ENCODE data around the gene ABRACL.

GRCh38 chr6:139013185-139013800, 15.3 kb upstream of the ABRACL start:
- TF ChIP-seq CTCF (IDR thresholded peaks at IDR 0.05) (no peak), POLR2A (IDR thresholded peaks at IDR 0.05) (no peak)

Measured in right lobe of liver (tissue), 4 donors.